ENCODE data around the gene HSPB3.

HSPB3 gene

DNA sequence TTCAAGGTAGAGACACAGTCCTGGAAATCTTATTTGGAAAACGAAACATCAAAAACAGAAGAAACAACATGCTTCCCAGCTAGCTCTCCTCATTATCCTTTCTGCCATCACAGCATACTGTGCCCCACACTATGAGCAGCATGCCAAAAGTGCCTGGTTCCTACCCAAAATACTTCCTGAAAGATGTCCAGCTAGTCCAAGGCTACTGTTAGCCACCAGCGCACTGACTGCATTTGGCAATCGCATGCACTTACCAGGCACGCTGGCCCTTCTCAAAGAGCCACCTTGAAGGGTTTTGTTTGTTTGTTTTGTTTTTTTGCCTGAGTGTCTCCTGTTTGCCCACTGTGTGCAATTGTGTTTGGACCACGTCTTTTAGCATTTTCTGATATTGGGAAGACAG, 6.8 kb downstream of the HSPB3 start:
- Histone ChIP-seq H3K27me3 (ENCODE audit: control insufficient read depth in 3 of 3, insufficient read depth in 3 of 3, low read depth in 1 of 3, low read length in 3 of 3) (no peaks in the 10 kb centered on the region), H3K79me1 (ENCODE audit: low read depth, low read length) (no peaks in the 10 kb centered on the region), H3K4ac (ENCODE audit: low read length) (no peak overlapping the region), H4K8ac (ENCODE audit: low read depth, low read length) (no peak overlapping the region), H2AFZ (ENCODE audit: low read length) (no peak overlapping the region), H2AK5ac (ENCODE audit: low read depth, low read length) (no peak overlapping the region), H2BK12ac (ENCODE audit: low read length) (no peak overlapping the region), H2BK5ac (ENCODE audit: low read length) (no peak overlapping the region), H4K91ac (ENCODE audit: low read depth, low read length, poor library complexity) (no peak overlapping the region), H3K23ac (ENCODE audit: low read depth, low read length, poor library complexity) (no peak overlapping the region), H3K9me3 (replicated peaks in 1 of 2; ENCODE audit: control insufficient read depth in 2 of 2, insufficient read depth in 1 of 2, low read depth in 1 of 2, low read length in 2 of 2) (peaks cover 0 to 2% of the 10 kb centered on the region in 2 donors), H3K36me3 (replicated peaks in 1 of 2; ENCODE audit: control insufficient read depth in 2 of 2, insufficient read depth in 2 of 2, low read length in 2 of 2) (peaks cover 0 to 1% of the 10 kb centered on the region in 2 donors), H3K4me1 (ENCODE audit: control insufficient read depth in 2 of 2, insufficient read depth in 1 of 2, low read depth in 1 of 2, low read length in 2 of 2) (peaks cover 4 to 5% of the 10 kb centered on the region in 2 donors), H2BK15ac (ENCODE audit: low read length) (no peak overlapping the region), H3K4me3 (ENCODE audit: low read length in 2 of 2) (no peak overlapping the region), H2BK120ac (ENCODE audit: low read depth, low read length) (no peak overlapping the region), H3K9ac (ENCODE audit: low read depth, low read length, poor library complexity) (no peak overlapping the region), H3K4me2 (ENCODE audit: insufficient read depth, low read length, poor library complexity, severe bottlenecking) (no peak overlapping the region), H3K27ac (replicated peaks; ENCODE audit: low read length) (no peak overlapping the region), H3K18ac (ENCODE audit: low read length) (no peak overlapping the region), H3K14ac (ENCODE audit: low read length) (no peak overlapping the region)
- WGBS, 2 donors (ENCODE audit: extremely low coverage in 2 of 2, insufficient read length in 2 of 2, insufficient replicate concordance in 1 of 2) = no CpG with 5 or more reads among the region's 5 CpGs
- DNase-seq (ENCODE audit: low spot score) = no peak

DNA sequence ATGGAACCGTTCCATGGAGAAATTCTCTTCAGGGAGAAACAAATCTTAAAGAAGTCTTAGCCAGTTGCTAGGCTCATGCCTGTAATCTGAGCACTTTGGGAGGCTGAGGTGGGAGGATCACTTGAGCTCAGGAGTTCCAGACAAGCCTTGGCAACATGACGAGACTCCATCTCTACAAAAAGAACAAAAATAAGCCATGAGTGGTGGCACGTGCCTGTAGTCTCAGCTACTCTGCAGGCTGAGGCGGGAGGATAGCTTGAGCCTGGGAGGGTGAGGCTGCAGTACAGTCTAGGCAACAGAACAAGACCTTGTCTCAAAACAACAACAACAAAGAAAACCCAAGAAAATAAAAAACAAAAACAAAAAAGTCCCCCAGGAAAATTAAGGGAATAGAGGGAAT, 8.2 kb downstream of the HSPB3 start:
- Histone ChIP-seq H3K27ac (replicated peaks; ENCODE audit: low read length) (no peak overlapping the region), H3K79me1 (ENCODE audit: low read depth, low read length) (no peaks in the 10 kb centered on the region), H3K36me3 (replicated peaks in 1 of 2; ENCODE audit: control insufficient read depth in 2 of 2, insufficient read depth in 2 of 2, low read length in 2 of 2) (peaks cover 0 to 1% of the 10 kb centered on the region in 2 donors), H2AFZ (ENCODE audit: low read length) (no peak overlapping the region), H3K14ac (ENCODE audit: low read length) (no peak overlapping the region), H3K4me1 (ENCODE audit: control insufficient read depth in 2 of 2, insufficient read depth in 1 of 2, low read depth in 1 of 2, low read length in 2 of 2) (peaks cover 2 to 5% of the 10 kb centered on the region in 2 donors), H3K4me3 (ENCODE audit: low read length in 2 of 2) (no peak overlapping the region), H3K4me2 (ENCODE audit: insufficient read depth, low read length, poor library complexity, severe bottlenecking) (no peak overlapping the region), H3K9ac (ENCODE audit: low read depth, low read length, poor library complexity) (no peak overlapping the region), H3K23ac (ENCODE audit: low read depth, low read length, poor library complexity) (no peak overlapping the region), H2BK5ac (ENCODE audit: low read length) (no peak overlapping the region), H2AK5ac (ENCODE audit: low read depth, low read length) (no peak overlapping the region), H3K4ac (ENCODE audit: low read length) (no peak overlapping the region), H2BK15ac (ENCODE audit: low read length) (no peak overlapping the region), H2BK12ac (ENCODE audit: low read length) (no peak overlapping the region), H4K8ac (ENCODE audit: low read depth, low read length) (no peak overlapping the region), H2BK120ac (ENCODE audit: low read depth, low read length) (no peak overlapping the region), H3K27me3 (ENCODE audit: control insufficient read depth in 3 of 3, insufficient read depth in 3 of 3, low read depth in 1 of 3, low read length in 3 of 3) (no peaks in the 10 kb centered on the region), H4K91ac (ENCODE audit: low read depth, low read length, poor library complexity) (no peak overlapping the region), H3K9me3 (replicated peaks in 1 of 2; ENCODE audit: control insufficient read depth in 2 of 2, insufficient read depth in 1 of 2, low read depth in 1 of 2, low read length in 2 of 2) (peaks cover 0 to 2% of the 10 kb centered on the region in 2 donors), H3K18ac (ENCODE audit: low read length) (no peak overlapping the region)
- no CpG with 5 or more reads among the region's 4 CpGs for WGBS, 2 donors (ENCODE audit: extremely low coverage in 2 of 2, insufficient read length in 2 of 2, insufficient replicate concordance in 1 of 2)
- DNase-seq (ENCODE audit: low spot score) = no peak

DNA sequence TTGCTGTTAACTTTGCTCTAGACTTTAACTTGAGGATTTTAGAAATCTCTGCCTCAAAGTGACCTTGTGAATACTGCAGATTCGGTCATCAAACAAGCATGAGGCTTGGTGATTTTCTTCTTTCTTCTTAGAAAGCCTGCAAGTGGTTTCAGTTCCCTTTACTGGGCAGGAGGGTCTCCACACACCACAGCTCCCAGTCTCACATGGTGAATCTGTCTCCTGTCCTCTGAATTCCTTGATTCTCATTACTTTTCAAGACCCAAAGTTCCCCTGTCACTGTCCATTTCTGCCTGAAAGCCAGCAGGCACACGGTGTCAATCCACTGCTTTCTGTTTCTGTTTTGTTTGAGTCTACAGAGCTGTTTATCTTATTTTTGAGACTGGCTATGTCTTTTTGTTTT, 14.1 kb downstream of the HSPB3 start:
- no peak overlapping the region for H3K4me2 ChIP-seq (ENCODE audit: insufficient read depth, low read length, poor library complexity, severe bottlenecking)
- H3K27me3 ChIP-seq (ENCODE audit: control insufficient read depth in 3 of 3, insufficient read depth in 3 of 3, low read depth in 1 of 3, low read length in 3 of 3) = no peaks in the 10 kb centered on the region
- H2BK15ac ChIP-seq (ENCODE audit: low read length) = no peak overlapping the region
- WGBS, 2 donors (ENCODE audit: extremely low coverage in 2 of 2, insufficient read length in 2 of 2, insufficient replicate concordance in 1 of 2) = no CpG with 5 or more reads among the region's 2 CpGs
- DNase-seq (ENCODE audit: low spot score) = no peak
- H3K27ac ChIP-seq (replicated peaks; ENCODE audit: low read length) = no peak overlapping the region
- no peaks in the 10 kb centered on the region for H3K4me1 ChIP-seq (ENCODE audit: control insufficient read depth in 2 of 2, insufficient read depth in 1 of 2, low read depth in 1 of 2, low read length in 2 of 2)
- no peak overlapping the region for H2BK5ac ChIP-seq (ENCODE audit: low read length)
- no peaks in the 10 kb centered on the region for H3K9me3 ChIP-seq (replicated peaks in 1 of 2; ENCODE audit: control insufficient read depth in 2 of 2, insufficient read depth in 1 of 2, low read depth in 1 of 2, low read length in 2 of 2)
- no peak overlapping the region for H3K4ac ChIP-seq (ENCODE audit: low read length)
- no peak overlapping the region for H4K91ac ChIP-seq (ENCODE audit: low read depth, low read length, poor library complexity)
- H3K18ac ChIP-seq (ENCODE audit: low read length) = no peak overlapping the region
- no peaks in the 10 kb centered on the region for H3K36me3 ChIP-seq (replicated peaks in 1 of 2; ENCODE audit: control insufficient read depth in 2 of 2, insufficient read depth in 2 of 2, low read length in 2 of 2)
- no peak overlapping the region for H4K8ac ChIP-seq (ENCODE audit: low read depth, low read length)
- no peak overlapping the region for H3K4me3 ChIP-seq (ENCODE audit: low read length in 2 of 2)
- no peak overlapping the region for H2AFZ ChIP-seq (ENCODE audit: low read length)
- H2BK12ac ChIP-seq (ENCODE audit: low read length) = no peak overlapping the region
- H2BK120ac ChIP-seq (ENCODE audit: low read depth, low read length) = no peak overlapping the region
- no peak overlapping the region for H3K14ac ChIP-seq (ENCODE audit: low read length)
- no peak overlapping the region for H3K9ac ChIP-seq (ENCODE audit: low read depth, low read length, poor library complexity)
- H3K23ac ChIP-seq (ENCODE audit: low read depth, low read length, poor library complexity) = no peak overlapping the region
- no peak overlapping the region for H2AK5ac ChIP-seq (ENCODE audit: low read depth, low read length)
- H3K79me1 ChIP-seq (ENCODE audit: low read depth, low read length) = no peaks in the 10 kb centered on the region

DNA sequence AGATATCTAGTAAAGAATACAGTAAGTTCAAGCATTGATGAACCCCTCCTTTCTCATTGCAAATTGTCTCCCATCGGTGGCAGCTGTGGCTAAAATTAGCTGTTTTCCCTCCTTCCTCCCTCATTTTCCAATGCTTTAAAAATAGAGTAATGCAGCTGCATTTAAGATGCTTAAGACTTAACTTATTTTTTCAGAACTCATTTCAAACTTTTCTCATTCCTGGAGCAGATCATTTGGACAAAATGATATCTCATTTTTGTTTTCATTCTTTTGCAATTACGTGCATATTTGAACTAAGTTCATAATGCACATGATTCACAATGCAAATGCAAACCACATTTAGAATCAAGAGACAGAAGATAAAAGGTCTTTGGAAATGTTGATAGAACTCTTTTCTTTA, 14.6 kb downstream of the HSPB3 start:
- no peak for DNase-seq (ENCODE audit: low spot score)
- H3K27ac ChIP-seq (replicated peaks; ENCODE audit: low read length) = no peak overlapping the region
- H2BK5ac ChIP-seq (ENCODE audit: low read length) = no peak overlapping the region
- H3K18ac ChIP-seq (ENCODE audit: low read length) = no peak overlapping the region
- no peaks in the 10 kb centered on the region for H3K36me3 ChIP-seq (replicated peaks in 1 of 2; ENCODE audit: control insufficient read depth in 2 of 2, insufficient read depth in 2 of 2, low read length in 2 of 2)
- no peak overlapping the region for H3K14ac ChIP-seq (ENCODE audit: low read length)
- no peak overlapping the region for H3K4ac ChIP-seq (ENCODE audit: low read length)
- H3K4me2 ChIP-seq (ENCODE audit: insufficient read depth, low read length, poor library complexity, severe bottlenecking) = no peak overlapping the region
- H2BK12ac ChIP-seq (ENCODE audit: low read length) = no peak overlapping the region
- no peak overlapping the region for H2BK120ac ChIP-seq (ENCODE audit: low read depth, low read length)
- H3K27me3 ChIP-seq (ENCODE audit: control insufficient read depth in 3 of 3, insufficient read depth in 3 of 3, low read depth in 1 of 3, low read length in 3 of 3) = no peaks in the 10 kb centered on the region
- H3K4me1 ChIP-seq (ENCODE audit: control insufficient read depth in 2 of 2, insufficient read depth in 1 of 2, low read depth in 1 of 2, low read length in 2 of 2) = no peaks in the 10 kb centered on the region
- H4K91ac ChIP-seq (ENCODE audit: low read depth, low read length, poor library complexity) = no peak overlapping the region
- WGBS, 2 donors (ENCODE audit: extremely low coverage in 2 of 2, insufficient read length in 2 of 2, insufficient replicate concordance in 1 of 2) = no CpG with 5 or more reads among the region's 2 CpGs
- no peak overlapping the region for H2BK15ac ChIP-seq (ENCODE audit: low read length)
- H3K4me3 ChIP-seq (ENCODE audit: low read length in 2 of 2) = no peak overlapping the region
- H3K23ac ChIP-seq (ENCODE audit: low read depth, low read length, poor library complexity) = no peak overlapping the region
- no peak overlapping the region for H2AFZ ChIP-seq (ENCODE audit: low read length)
- no peak overlapping the region for H4K8ac ChIP-seq (ENCODE audit: low read depth, low read length)
- no peak overlapping the region for H2AK5ac ChIP-seq (ENCODE audit: low read depth, low read length)
- no peaks in the 10 kb centered on the region for H3K79me1 ChIP-seq (ENCODE audit: low read depth, low read length)
- H3K9me3 ChIP-seq (replicated peaks in 1 of 2; ENCODE audit: control insufficient read depth in 2 of 2, insufficient read depth in 1 of 2, low read depth in 1 of 2, low read length in 2 of 2) = no peaks in the 10 kb centered on the region
- H3K9ac ChIP-seq (ENCODE audit: low read depth, low read length, poor library complexity) = no peak overlapping the region
